Left ventricle myocardium inferior (tissue), 1 donor: ENCODE results near the gene RAD51B. TPM values are rescaled to one million over a fixed set of nuclear protein-coding genes. Genes with fewer than 3 reads are reported as not detected.

Source experiments
- DNase-seq: peaks from one replicate; pipeline ENCODE4 v3.0.0-alpha.2; 2020
- H3K27ac ChIP-seq: fragments of 200-600 bp; replicated peaks from 2 replicates; pipeline ENCODE4 v1.8.0; 2021
- H3K27me3 ChIP-seq: fragments of 200-600 bp; 2 replicates; pipeline ENCODE4 v1.8.0; 2021; ENCODE audit warnings: low read depth
- H3K36me3 ChIP-seq: fragments of 200-600 bp; 2 replicates; pipeline ENCODE4 v1.8.0; 2021
- H3K4me1 ChIP-seq: fragments of 200-600 bp; 2 replicates; pipeline ENCODE4 v1.8.0; 2021
- H3K4me3 ChIP-seq: fragments of 200-600 bp; 2 replicates; pipeline ENCODE4 v1.8.0; 2021; ENCODE audit warnings: mild to moderate bottlenecking, moderate library complexity
- H3K9me3 ChIP-seq: fragments of 200-600 bp; replicated peaks from 2 replicates; pipeline ENCODE4 v1.8.0; 2021
- intact Hi-C: fragments of 100-400 bp; cut with micrococcal nuclease; formaldehyde crosslinking; loops from one replicate; pipeline ENCODE4 v1.11.0; 2022
- total RNA-seq: library from RNA; stranded (reverse); fragmentation: NEBNext Ultra II Directional; extraction: Animal tissue kit (Norgen Biotek cat#: 25700); gene quantifications from one replicate; pipeline ENCODE4 v1.2.1, GENCODE V29; 2021
- TF ChIP-seq, protein P1 (sequence below): fragments of 200-600 bp; IDR thresholded peaks from 2 replicates; pipeline ENCODE4 v1.8.0; 2021; ENCODE audit warnings: antibody characterized with exemption, mild to moderate bottlenecking, borderline replicate concordance
- donor health status: DM: no; HTN: yes; CAD: no; lungs with severe emphysema.

RAD51B gene
- total RNA-seq, 1 donor from 2014 or later = 2.4 TPM

DNA sequence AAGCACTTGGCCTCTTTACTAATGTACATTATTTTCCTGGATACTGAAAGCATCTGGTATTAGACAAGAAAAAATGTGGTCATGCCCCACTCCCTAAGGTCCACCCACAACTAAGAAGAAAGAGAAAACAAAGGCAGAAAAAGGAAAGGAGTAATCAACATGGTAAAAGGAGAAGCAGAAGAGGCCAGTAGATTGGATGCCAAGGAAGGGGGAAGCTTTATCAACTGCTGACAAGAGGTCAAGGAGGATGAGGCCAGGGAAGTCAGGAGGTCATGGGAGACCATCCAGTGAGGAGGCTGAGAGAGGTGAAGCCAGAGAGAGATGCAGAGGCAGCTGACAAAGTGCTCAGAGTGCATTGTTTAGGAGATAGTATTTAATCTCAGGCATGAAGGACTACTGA lies 589.8 kb downstream of the RAD51B start:
- no peak overlapping the region for H3K27ac ChIP-seq
- no peaks in the 10 kb centered on the region for H3K36me3 ChIP-seq
- TF ChIP-seq, protein P1, sequence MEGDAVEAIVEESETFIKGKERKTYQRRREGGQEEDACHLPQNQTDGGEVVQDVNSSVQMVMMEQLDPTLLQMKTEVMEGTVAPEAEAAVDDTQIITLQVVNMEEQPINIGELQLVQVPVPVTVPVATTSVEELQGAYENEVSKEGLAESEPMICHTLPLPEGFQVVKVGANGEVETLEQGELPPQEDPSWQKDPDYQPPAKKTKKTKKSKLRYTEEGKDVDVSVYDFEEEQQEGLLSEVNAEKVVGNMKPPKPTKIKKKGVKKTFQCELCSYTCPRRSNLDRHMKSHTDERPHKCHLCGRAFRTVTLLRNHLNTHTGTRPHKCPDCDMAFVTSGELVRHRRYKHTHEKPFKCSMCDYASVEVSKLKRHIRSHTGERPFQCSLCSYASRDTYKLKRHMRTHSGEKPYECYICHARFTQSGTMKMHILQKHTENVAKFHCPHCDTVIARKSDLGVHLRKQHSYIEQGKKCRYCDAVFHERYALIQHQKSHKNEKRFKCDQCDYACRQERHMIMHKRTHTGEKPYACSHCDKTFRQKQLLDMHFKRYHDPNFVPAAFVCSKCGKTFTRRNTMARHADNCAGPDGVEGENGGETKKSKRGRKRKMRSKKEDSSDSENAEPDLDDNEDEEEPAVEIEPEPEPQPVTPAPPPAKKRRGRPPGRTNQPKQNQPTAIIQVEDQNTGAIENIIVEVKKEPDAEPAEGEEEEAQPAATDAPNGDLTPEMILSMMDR = no peak
- H3K4me1 ChIP-seq = peaks cover 19% of the 10 kb centered on the region
- no peaks in the 10 kb centered on the region for H3K27me3 ChIP-seq
- no peak for DNase-seq
- no peak overlapping the region for H3K4me3 ChIP-seq
- intact Hi-C loops = no loop called here
- no peaks in the 10 kb centered on the region for H3K9me3 ChIP-seq

DNA sequence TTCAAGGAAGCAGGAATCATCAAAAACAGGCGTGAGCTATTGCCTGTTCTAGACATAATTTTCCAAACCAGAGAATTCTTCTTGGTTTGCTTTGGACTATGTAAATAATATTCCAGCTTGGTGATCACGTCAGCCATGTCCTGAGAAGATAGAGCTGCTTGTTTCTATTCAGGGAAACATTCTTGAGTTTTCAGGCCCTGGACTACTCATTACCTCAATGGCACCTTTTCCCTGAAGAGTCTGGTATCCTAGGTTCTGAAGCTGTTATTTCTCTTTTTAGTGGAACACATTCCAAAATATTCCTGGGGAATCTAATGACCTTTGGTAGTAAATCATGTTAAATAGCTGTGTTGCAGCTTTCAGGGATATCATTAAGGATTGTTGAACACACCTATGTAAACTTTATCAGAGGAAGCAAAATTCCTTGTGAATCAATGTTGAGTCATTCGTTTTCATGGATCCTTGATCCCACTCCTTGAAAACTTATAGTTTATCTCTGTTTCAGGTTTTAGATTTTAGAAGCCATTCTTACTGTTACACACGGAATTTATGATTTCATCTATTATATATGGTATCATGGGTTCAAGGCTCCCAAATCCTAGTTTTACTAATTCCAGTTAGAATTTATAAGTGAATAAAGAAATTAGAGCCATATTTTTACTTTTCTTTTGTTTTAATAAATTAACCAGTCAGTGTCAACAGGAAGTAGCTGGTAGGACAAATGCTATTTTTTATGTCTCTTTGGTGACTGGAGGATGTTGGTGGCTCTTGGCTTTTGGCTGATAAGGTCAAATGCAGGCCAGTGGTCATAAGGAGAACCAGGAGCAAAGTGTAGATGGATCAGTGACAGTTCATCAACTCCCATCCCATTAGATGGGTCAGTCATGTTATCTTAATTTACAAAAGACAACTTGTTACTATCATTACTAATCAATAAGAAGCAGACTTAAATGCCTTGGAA lies 593.2 kb downstream of the RAD51B start:
- no peaks in the 10 kb centered on the region for H3K36me3 ChIP-seq
- no peak overlapping the region for H3K4me3 ChIP-seq
- DNase-seq = no peak
- H3K27me3 ChIP-seq = no peaks in the 10 kb centered on the region
- TF ChIP-seq, protein P1 = no peak
- H3K4me1 ChIP-seq = peaks cover 9% of the 10 kb centered on the region
- H3K27ac ChIP-seq = no peak overlapping the region
- intact Hi-C loops = no loop called here
- no peaks in the 10 kb centered on the region for H3K9me3 ChIP-seq

GRCh38 chr14:68413509-68413908 lies 593.9 kb downstream of the RAD51B start:
- Histone ChIP-seq H3K27me3 (no peaks in the 10 kb centered on the region), H3K4me1 (peaks cover 9% of the 10 kb centered on the region), H3K4me3 (no peak overlapping the region), H3K36me3 (no peaks in the 10 kb centered on the region), H3K9me3 (no peaks in the 10 kb centered on the region), H3K27ac (no peak overlapping the region)
- intact Hi-C loops = no loop called here
- DNase-seq = no peak
- TF ChIP-seq, protein P1 = no peak

GRCh38 chr14:68414121-68414520 lies 594.5 kb downstream of the RAD51B start:
- intact Hi-C loops = no loop called here
- no peaks in the 10 kb centered on the region for H3K36me3 ChIP-seq
- no peak for DNase-seq
- peak overlapping the region; percentile 9 for H3K27ac ChIP-seq
- H3K9me3 ChIP-seq = no peaks in the 10 kb centered on the region
- H3K27me3 ChIP-seq = no peaks in the 10 kb centered on the region
- peaks cover 9% of the 10 kb centered on the region for H3K4me1 ChIP-seq
- no peak overlapping the region for H3K4me3 ChIP-seq
- TF ChIP-seq, protein P1 = no peak

- DNase-seq = no peak
- TF ChIP-seq, protein P1 = no peak
- H3K36me3 ChIP-seq = no peaks in the 10 kb centered on the region
- peaks cover 11% of the 10 kb centered on the region for H3K4me1 ChIP-seq
- no peak overlapping the region for H3K4me3 ChIP-seq
- intact Hi-C loops = no loop called here
- H3K27me3 ChIP-seq = no peaks in the 10 kb centered on the region
- H3K9me3 ChIP-seq = no peaks in the 10 kb centered on the region
- no peak overlapping the region for H3K27ac ChIP-seq
Observed at GRCh38 chr14:68416171-68416570, 596.6 kb downstream of the RAD51B start.
